Epithelial cell of proximal tubule (primary cell): ENCODE data around the gene ADSS1. TPM values are rescaled to one million over a fixed set of nuclear protein-coding genes. Genes with fewer than 3 reads are reported as not detected.
A peak's percentile ranks its signal among the peaks of the same experiment; 100 is the strongest.

Source experiments
- DNase-seq: peaks from one replicate; pipeline ENCODE4 v3.0.0-alpha.2; 2011; ENCODE audit warnings: low read depth
- H3K4me3 ChIP-seq: 2 replicates; pipeline ENCODE4 v1.5.1; 2011; ENCODE audit warnings: low read depth, mild to moderate bottlenecking, low read length
- total RNA-seq: library from RNA; depleted of rRNA; stranded (reverse); fragments of >200 nt; gene quantifications from 2 replicates; pipeline ENCODE4 v1.2.3, GENCODE V29; 2015
- TF ChIP-seq, protein P1 (sequence below): conservative IDR thresholded peaks from 2 replicates; pipeline ENCODE4 v1.5.1; 2012; ENCODE audit warnings: low read depth, mild to moderate bottlenecking, low read length

Gene ADSS1
- total RNA-seq, 1 donor from 2014 or later = 2.3 TPM

DNA sequence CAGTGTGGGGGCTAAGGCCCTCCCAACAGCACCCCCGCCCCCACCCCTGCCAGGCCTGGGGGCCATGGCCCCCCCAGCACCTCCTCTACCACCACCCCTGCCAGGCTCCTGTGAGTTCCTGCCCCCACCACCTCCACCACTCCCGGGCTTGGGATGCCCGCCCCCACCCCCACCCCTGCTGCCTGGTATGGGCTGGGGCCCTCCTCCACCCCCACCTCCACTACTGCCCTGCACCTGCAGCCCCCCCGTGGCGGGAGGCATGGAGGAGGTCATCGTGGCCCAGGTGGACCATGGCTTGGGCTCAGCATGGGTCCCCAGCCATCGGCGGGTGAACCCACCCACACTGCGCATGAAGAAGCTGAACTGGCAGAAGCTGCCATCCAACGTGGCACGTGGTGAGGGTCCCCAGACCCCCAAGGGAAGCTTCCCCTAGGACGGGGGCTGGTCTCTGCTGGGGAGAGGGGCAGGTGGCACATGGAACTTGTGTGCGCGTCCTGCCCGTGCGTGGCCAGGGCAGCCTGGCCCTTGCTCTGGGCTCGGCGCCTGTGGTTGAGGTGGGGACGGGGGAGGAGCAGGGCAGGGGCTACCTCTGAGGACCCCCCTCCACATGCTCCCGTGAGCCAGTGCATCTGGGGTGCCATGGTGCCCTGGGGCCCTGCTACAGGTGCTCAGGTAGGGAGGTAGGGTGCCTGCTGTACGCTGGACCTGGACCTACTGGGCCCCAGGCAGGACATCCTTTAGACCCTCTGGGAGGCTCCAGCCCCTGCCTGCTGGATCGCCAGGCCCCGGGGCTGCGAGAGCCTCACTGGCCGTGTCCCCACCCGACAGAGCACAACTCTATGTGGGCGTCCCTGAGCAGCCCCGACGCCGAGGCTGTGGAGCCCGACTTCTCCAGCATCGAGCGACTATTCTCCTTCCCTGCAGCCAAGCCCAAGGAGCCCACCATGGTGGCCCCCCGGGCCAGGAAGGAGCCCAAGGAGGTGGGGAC is 16.1 kb upstream of the ADSS1 start:
- no peak for DNase-seq
- TF ChIP-seq, protein P1, sequence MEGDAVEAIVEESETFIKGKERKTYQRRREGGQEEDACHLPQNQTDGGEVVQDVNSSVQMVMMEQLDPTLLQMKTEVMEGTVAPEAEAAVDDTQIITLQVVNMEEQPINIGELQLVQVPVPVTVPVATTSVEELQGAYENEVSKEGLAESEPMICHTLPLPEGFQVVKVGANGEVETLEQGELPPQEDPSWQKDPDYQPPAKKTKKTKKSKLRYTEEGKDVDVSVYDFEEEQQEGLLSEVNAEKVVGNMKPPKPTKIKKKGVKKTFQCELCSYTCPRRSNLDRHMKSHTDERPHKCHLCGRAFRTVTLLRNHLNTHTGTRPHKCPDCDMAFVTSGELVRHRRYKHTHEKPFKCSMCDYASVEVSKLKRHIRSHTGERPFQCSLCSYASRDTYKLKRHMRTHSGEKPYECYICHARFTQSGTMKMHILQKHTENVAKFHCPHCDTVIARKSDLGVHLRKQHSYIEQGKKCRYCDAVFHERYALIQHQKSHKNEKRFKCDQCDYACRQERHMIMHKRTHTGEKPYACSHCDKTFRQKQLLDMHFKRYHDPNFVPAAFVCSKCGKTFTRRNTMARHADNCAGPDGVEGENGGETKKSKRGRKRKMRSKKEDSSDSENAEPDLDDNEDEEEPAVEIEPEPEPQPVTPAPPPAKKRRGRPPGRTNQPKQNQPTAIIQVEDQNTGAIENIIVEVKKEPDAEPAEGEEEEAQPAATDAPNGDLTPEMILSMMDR = no peak
- H3K4me3 ChIP-seq = no peak overlapping the region

DNA sequence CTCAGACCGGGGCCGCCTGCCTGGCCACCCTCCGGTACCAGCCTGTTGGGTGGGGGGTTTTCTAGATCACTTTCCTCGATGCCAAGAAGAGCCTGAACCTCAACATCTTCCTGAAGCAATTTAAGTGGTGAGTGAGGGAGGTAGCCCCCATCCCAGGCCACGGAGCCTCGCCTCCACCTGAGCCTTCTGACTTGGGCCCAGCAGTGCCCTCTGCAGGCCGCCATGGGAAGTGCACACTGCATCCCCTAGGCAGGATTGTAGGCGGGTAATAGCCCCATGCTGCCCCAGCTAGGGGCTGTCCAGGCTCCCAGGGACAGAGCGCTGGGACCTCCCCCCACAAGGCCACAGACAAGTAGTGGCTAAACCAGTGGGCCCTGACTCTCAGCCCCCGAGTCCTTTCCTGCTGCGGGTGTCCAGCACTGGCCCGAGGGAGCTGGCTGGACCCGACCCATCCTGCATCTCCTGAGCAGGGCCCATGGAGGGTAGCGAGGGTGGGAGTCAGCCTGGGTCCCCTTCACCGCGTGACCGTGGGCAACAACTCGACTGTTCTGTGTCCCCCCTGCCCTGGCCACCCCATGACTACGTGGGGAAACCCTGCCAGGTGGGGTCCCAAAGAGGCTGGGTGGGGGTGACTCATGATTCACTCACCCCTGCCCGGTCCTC is 15.3 kb upstream of the ADSS1 start:
- H3K4me3 ChIP-seq = no peak overlapping the region
- TF ChIP-seq, protein P1 = peak; percentile 94
- no peak for DNase-seq

GRCh38 chr14:104709387-104710039 is 14.5 kb upstream of the ADSS1 start:
- DNase-seq = no peak
- H3K4me3 ChIP-seq = no peak overlapping the region
- TF ChIP-seq, protein P1 = no peak

GRCh38 chr14:104710071-104710735 is 13.8 kb upstream of the ADSS1 start:
- TF ChIP-seq, protein P1 = no peak
- no peak for DNase-seq
- no peak overlapping the region for H3K4me3 ChIP-seq

- H3K4me3 ChIP-seq = no peak overlapping the region
- no peak for DNase-seq
- TF ChIP-seq, protein P1 = no peak
Measured at GRCh38 chr14:104712881-104713734, 10.9 kb upstream of the ADSS1 start.

DNA sequence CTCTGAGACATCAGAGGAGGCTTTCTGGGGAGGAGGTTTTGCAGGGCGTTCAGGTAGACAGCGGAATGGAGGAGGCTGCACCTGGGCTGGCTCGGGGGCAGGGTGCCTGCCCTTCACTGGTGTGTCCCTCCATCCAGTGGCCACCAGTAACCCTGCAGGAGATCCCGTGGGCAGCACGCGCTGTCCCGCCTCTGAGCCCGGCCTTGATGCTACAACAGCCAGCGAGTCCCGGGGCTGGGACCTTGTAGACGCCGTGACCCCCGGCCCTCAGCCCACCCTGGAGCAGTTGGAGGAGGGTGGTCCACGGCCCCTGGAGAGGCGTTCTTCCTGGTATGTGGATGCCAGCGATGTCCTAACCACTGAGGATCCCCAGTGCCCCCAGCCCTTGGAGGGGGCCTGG is 10.0 kb upstream of the ADSS1 start:
- H3K4me3 ChIP-seq = no peak overlapping the region
- no peak for DNase-seq
- TF ChIP-seq, protein P1 = no peak
